ENCODE data around the gene PAQR5.

DNA sequence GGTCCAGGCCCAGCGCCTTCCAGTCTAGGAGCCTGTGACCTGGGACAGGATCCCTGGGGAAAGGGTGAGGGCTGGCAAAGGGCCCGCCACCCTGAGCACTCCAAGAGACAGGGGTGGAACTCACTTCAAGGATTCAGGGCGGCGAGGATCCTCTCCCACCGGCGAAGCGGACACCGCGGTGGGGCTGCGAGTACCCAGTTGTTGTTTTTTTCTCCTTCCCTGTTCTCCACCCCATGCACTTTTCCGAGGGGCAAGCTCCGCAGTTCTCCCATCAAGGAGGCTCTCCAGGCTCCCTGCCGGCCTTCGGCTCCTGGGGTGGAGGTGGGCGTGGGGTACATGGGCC is 387 bp upstream of the PAQR5 start:
- TF ChIP-seq POLR2AphosphoS5 (IDR thresholded peaks at IDR 0.05; ENCODE audit: borderline replicate concordance, low read depth, low read length) (no peak), EZH2 (IDR thresholded peaks at IDR 0.05) (no peak), FOXP2 (optimal IDR thresholded peaks at IDR 0.05; ENCODE audit: control extremely low read depth, extremely low read length, insufficient read depth) (no peak)

All from SK-N-MC (cell line).